GM18511 (cell line): ENCODE results near the gene NR4A1.
A peak's percentile ranks its signal among the peaks of the same experiment; 100 is the strongest.

ENCODE experiments used
- ATAC-seq: cut with Tn5 transposase; IDR thresholded peaks from one replicate; pipeline ENCODE4 v1.9.1; 2021; ENCODE audit warnings: mild to moderate bottlenecking, moderate library complexity; ENCODE audit not compliant: unreplicated experiment

NR4A1 gene

DNA sequence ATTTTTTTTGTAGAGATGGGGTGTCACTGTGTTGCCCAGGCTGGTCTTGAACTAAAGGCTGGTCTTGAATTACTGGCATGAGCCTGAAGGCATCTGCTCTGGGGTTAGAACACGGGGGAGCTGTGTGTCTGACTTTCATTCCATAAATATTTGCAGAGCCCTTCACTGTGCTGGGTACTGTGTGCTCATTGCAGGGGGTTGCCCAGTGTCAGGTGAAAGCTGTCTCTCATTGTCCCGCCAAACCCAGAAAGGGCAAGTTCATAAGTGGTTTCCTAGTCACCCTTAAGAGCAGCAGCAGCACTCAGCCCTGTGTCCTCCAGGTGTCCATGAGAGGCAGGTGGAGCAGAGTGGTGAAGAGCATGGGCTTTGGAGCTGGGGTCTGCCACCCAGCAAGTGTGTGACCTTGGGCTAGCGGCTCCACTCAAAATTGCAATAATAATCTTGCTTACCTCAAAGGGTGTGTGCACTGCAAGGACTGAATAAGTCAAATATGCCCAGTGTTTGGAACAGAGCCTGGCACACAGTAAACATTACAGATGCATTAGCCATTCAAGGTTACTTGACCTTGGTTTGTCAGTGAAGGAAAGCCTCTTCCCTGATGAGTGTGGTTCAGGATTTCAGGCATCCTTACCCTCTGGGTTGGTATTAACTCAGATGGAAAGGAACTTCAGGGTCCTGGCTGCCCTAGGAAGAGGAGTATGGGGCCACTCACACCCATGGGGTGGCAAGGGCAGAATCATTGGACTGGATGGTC is 23.9 kb downstream of the NR4A1 start:
- no peak for ATAC-seq

DNA sequence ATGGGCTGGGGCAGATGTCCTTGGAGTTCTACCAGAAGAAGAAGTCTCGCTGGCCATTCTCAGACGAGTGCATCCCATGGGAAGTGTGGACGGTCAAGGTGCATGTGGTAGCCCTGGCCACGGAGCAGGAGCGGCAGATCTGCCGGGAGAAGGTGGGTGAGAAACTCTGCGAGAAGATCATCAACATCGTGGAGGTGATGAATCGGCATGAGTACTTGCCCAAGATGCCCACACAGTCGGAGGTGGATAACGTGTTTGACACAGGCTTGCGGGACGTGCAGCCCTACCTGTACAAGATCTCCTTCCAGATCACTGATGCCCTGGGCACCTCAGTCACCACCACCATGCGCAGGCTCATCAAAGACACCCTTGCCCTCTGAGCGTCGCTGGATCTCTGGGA is 25.6 kb downstream of the NR4A1 start:
- ATAC-seq, result no peak

DNA sequence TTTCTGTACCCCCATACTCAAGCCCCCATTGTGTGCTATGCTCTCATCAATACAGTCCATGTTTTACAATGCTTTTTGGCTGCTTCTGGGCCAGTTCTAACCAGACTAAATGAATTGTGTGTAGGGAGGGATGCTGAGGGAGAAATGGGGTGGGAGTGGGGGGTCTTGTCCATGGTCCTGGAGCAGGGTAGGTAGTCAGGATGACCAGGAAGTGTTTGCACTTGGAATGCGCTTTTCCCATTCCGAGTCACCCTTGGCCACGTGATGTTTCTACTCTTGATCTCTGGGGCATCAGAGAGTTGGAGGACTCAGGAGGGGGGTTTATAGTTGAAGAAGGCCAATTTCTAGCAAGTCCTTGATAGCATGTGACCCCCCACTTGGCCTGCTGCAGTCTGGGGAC is 27.0 kb downstream of the NR4A1 start:
- ATAC-seq, result no peak

DNA sequence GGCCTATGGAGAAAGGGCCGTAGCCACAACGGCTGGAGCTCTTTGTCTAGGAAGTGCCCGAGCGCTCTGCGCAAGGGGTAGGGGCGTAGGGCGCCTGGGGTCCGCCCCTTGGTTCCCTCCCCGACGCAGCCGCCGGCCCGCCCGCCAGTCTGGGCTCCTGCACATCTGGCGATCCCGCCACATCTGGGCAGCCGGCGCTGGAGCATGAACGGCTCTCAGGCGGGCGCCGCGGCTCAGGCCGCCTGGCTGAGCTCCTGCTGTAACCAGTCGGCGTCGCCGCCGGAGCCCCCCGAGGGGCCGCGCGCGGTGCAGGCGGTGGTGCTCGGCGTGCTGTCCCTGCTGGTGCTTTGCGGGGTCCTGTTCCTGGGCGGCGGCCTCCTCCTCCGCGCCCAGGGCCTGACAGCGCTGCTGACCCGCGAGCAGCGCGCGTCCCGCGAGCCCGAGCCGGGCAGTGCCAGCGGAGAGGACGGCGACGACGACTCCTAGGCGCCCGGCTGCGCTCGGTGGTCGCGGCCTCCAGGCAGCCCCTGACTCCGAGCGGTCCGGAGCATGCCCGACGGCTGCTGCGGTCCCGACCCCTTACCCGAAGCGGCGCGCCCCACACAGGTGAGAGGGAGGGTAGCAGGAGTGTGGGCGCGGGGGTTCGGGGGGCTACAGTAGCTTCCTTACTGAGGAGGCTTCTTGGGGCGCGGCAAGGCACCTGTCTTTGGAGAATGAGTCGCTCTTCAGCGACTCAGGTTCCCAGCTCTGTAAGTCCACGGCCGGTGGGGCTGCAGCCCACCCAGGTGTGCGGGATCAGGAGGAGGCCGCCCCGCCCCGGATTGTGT is 28.5 kb downstream of the NR4A1 start, which contains the start of gene SMIM41:
Gene SMIM41, plus strand, starts transcription at position 129 of the 827 bp plus-strand sequence. Its CDS starts 76 bp downstream, at position 205.
- no peak for ATAC-seq

DNA sequence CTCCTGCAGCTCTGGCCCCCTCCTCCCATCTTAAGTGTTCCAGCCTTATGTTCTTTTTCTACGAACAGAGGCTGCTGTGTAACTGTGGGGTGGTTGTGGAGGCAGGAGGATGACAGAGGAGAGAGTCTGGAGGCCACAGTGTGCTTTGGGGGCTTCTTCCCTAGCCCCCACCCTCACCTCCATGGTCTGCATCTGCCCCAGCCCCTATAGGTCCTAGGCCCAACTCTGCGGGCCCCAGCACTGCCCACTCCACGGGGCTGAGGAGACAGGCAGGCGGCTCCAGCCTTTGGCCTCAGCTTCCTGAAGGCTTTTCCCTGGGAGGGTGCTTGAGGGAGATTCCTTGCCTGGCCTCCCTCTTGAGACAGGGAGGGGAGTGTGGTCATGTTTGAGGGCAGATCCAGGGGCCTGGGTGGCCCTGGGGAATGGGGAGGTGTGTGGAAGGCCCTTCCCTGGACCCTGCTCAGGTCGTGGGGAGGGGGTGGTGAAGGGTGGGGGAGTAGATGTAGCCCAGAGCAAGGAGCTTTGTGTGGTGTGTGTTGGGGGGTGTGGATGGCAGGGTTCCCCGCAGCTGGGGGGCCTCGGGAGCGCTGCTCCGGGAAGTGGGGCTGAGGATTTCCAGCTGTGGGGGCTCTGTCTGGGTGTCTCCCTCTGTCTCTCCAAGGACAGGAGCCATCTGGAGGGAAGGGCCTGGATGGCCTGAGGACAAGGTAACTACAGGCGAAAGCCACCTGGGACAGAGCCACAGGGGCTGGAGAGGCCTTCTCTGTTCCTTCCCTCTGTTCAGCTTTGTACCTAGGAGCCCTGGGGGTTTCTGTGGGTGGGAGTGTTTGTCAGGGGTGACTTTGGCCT is 29.4 kb downstream of the NR4A1 start:
- ATAC-seq, result no peak

DNA sequence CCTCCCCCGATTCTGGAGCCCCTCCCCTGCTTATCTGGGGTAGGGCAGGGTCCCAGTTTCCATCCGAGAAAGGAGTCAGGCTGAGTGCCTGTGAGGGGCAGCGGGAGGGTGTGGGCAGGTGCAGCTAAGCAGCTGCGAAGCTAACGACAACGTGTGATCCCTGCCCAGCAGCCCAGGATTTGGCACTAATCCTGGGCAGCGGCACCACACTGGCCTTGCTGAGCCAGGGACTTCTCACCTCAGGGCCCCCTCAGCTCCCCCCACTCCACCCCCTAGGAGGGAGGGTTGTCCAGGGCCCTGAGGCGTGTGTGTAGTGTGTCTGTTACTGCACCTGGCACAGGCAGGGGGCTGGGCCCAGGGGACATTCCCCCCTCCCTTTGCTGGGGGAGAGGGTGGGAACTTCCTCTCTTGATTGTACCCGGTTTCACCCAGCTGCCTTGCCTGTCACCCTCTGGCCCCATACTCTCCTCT is 30.1 kb downstream of the NR4A1 start:
- peak; percentile 86 for ATAC-seq

DNA sequence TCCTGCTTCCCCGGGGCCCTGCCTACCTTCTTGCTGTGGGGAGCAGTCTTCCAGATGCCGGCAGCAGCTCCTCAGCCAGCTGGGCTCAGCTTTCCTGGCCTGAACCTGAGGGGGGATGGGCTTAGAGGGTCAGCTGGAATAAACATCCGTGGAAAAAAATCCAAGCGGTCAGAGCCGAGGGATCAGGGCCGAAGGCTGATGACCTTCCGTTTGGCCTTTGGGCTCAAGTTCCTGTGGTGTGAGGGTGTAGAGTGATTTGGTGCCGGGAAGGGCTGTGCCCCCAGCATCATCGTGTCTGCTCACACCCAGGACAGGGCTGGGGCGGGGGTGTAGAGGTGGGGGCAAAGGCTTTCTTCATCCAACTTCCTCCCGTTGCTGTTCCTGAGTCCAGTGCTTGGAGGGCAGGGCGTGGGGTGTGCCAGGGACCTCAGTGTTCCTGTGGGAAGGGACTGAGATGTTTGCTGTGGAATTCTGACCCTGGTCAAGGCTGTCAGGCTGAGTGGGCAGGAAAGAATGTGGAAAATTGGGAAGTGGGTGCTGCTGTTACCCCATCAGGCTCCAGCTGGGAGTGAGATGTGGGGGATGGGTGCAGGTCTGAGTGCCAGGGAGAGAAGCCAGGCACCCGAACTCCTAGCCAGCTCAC is 30.9 kb downstream of the NR4A1 start:
- ATAC-seq, result no peak

DNA sequence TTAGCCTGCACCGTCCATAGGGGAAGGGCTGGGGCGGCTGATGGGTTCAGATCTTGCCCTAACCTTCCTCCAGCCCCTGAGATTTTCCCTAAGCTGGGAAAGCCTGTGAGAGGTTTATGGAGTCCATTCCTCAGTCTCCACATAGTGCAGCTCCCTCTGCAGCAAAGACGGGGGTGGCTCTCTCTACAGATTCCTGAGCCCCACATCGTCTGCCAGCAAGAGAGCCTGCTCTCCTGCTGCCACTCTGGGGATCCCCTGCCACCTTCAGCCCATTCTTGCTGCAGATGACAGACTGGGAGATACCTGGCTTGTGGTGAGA is 31.4 kb downstream of the NR4A1 start:
- ATAC-seq, result no peak

DNA sequence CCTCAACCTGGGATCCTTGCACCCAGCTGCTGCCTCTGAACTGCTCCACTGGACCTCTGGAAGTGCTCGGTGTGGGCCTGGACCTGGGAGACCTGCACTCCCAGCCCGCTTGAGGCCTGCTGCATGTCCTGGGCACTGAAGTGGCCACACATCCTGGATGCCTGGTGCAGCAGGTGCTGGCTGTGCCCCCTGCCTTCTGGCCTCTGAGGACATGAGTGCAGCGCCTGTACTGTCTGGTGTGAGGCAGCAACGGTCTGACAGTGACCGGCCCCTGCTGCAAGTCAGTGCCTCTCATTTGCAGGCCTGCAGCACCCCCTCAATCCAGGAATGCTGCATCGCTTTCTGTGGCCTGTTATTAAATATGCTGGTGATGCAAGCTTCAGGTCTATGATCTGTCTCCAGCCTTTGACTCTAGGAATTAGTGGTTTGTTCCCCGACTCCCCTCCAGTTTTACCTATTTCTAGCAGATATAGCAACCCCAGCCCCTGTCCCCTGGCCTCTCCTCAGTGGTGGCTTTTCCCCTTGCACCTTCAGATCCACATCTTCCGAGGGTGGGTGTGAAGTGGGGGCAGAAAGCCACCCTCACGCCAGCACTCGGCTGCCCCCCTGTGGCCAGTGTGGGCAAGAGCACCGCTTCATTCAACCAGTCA is 31.9 kb downstream of the NR4A1 start:
- no peak for ATAC-seq

DNA sequence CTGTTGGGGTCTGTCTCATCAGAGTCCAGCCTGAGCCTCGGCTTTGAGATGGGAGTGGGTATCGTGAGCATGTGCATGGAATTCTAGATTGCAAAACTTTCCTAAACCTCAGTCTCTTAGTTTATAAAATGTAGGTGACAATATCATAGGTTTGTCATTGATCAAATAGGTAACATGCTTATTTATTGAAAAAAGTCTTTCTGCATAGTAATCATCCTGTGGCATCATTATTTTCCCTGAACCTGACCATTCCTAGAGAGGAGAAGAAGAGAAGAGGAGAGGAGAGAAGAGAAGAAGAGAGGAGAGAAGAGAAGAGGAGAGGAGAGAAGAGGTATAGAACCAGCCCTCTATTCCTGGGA is 32.4 kb downstream of the NR4A1 start:
- no peak for ATAC-seq

DNA sequence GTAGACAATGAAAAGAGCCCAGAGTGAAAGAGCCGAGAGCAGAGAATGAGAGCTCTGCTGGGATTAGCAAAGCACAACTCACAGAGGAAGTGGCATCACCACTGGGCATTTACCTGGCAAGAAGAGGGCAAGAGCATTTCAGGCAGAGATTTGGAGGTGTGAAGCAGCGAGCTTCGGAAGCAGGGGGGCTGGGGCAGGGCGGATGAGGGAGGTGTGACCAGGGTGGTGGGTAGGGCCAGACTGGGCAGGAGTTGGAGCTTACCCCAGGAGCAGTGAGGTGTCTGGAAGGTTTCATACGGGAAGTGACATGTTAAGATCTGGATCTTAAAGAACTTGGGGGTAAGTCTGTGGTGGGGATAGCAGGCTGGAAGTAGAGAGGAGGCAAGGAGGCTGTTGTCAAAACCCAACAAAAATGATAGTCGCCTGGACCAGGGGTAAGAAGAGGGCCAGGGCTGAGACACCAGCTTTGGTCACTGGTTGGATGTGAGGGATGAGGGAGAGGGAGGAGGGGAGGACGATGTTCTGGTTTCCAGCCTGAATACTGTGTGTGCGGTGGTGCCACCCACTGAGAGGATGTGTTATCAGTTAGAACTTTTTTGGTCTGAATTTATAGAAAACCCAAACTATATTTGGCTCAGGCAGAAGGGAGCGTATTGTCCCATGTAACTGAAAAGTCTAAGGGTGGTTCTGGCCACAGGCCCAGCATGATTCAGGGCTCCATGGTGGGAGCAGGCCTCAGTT is 33.4 kb downstream of the NR4A1 start:
- ATAC-seq, result no peak

DNA sequence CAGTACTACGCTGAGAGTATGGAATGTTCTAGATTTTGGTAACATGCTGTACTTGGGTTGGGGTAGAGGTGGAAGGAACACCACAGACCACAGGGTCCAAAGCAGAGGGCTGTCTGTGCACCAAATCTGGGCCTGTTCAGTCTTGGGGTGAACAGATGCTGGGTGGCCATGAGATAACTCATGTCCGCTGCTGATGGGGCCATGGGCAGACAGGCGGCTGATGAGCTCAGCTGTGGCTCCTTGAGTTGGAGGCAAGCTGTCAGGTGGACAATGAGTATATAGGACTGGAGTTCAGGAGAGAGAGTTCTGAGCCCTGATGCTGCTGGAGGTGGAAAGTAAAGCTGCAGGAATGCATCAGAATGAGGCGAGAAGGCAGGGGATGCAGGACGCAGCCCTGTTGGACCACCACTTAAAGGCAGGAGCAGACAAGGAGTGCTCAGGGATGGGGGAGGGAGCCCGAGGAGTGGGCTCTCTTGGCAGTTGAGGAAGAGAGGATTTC is 34.5 kb downstream of the NR4A1 start:
- ATAC-seq, result no peak

DNA sequence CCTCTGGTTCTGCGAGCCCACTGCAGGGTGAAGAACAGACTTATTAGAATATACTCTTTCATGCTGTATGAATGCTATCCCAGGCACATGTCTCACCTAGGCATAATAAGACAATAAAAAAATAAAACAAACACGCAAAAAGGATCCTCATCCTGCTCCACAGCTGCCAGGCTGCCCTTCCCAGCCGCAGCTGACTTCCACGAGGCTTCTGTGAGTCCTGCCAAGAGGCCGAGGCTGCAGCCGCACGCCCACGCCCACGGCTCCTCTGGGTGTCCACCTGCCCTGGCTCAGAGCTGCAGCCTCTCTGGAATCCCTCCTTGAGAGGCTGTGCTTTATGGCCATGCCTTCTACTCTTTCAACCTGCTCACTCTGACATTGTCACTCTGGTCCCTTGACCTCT is 35.1 kb downstream of the NR4A1 start:
- ATAC-seq, result no peak

DNA sequence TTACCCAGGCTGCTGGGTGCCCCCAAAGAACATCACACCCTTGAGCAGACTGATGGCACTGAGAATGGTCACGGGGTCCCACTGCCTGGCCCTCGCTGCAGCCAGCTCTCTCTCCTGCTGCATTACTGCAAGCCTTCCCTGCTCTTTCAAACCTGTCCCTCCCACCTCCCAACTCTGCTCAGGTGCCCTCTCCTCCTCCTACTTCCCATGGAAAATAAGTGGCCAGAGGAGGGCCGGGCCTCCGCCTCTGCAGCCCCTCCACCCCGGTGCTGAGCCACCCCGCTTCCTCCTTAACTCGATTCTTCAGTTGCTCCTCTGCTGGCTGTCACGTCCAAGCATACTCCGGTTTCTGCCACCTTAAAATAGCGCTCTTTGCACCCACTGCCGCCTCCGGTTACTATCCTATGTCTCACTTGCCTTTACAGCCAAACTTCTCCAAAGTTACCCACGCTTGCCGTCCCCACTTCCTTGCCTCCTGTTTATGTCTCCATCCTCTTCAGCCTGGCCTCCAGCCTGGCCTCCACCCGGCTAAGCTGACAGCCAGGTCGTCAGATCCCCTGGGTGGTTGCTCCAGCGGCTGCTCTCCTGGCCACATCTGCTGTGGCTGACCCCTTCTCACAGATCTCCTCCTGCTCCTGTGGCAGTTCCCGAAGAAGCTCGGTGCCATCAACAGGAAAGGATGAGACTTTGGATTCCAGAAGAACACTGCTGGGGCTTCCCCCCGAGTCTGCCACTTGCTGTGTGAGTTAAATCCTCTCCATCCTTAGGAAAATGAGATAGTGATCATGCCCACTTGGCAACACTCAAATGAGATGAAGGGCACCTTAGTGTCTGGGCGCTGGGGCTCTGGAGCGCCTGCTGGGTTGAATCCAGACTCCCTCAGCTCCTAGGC is 35.9 kb downstream of the NR4A1 start:
- no peak for ATAC-seq

DNA sequence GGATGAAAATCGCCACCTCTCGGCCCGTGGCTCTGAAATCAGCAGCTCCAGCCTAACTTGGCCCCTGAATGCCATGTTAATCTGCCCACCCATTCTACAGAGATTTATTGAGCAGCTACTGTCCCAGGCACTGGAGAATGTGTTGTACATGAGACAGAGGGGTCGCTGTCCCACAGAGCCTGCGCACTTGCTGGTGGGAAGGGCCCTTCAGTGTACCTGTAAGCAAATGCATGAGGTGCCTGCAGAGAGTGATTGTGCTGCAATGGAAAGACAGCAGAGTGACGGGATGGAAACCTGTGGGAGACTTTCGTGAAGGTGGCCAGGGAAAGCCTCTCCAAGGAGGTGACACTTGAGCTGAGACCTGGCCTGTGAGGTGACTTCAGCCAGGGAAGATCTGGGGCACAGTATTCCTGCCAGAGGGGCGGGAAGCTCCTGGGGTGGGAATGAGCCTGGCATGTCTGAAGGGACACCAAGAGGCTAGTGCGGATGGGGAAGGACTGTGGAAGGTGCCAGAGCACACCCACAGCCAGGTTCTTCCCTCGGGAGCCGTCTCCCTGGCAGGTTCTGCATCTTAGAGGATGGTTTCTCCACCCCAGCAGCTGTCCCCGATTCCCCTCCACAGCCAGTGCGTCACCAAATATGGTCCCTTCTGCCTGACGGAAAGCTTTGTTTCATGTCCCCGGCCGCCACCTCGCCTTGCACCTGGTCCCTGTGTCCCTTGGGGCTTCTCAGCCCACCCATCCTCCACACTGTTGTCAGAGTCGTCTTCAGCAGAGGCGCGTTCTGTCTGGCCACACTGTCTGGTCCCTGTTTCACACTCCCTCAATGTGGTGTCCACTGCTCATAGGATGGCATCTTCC is 36.9 kb downstream of the NR4A1 start:
- ATAC-seq, result peak; percentile 61

DNA sequence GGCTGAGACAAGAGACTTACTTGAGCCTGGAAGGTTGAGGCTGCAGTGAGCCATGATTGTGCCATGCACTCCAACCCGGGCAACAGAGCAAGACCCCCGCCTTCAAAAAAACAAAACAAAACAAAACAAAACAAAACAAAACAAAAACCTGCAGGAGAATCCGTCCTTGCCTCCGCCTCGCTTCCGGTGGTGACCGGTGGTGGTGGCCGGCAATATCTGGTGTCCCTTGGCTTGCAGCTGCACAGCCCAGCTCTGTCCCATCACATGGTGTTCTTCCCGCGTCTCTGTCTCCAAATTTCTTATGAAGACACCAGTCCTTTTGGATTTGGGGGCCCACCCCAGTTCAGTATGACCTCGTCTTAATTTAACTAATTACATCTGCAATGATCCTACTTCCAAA is 38.2 kb downstream of the NR4A1 start:
- no peak for ATAC-seq

DNA sequence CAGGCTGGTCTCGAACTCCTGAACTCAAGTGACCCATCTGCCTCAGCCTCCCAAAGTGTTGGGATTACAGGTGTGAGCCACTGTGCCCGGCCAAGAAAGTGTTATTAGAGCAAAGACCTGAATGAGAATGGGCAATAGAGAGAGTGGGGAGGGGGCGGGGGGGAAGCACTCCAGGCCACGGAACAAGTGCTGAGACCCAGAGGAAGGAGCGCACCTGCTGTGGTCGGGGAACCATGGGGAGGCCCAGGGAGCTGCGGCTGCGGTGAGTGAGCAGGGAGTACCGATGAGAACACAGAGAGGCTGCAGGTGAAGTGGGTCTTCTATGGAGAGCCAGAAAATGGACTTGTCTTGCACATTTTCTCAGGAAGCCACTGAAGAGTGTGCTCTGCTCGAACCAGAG is 39.0 kb downstream of the NR4A1 start:
- ATAC-seq, result no peak

DNA sequence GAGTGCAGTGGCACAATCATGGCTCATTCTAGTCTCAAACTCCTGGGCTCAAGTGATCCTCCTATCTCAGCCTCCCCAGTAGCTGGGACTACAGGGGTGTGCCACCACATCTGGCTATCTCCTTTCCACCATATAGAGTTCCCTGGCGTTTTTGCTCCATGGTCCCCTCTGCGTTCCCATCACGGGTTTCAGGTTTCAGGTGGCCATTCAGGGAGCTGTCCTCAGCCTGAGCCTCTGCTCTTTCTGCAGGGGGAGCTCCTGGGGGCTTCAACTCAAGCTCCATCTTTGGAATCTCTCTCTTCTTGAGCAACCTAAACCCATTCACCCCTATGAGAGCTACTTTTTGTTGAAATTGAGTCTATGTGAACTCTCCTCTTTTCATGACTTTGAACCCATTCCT is 39.8 kb downstream of the NR4A1 start:
- ATAC-seq, result no peak
